HepG2 (cell line): ENCODE results near the gene B3GALT5. TPM values are rescaled to one million over a fixed set of nuclear protein-coding genes. Genes with fewer than 3 reads are reported as not detected.

Experiments used
- ATAC-seq: fragments of 200-7000 bp; cut with Tn5 transposase; 3 replicates; pipeline ENCODE4 v1.9.1; 2020; ENCODE audit warnings: mild to moderate bottlenecking, moderate library complexity
- BruUV-seq: library from RNA; stranded (reverse); fragments of 400-500 nt; replicated peaks from 2 replicates; lab custom pipeline; 2021; lab: Mats Ljungman, UMichigan
- CTCF ChIA-PET: fragments of 300-600 bp; formaldehyde crosslinking; extraction: SDS; loops from one replicate; lab custom pipeline; 2021; ENCODE audit warnings: low total read pairs, inconsistent platforms, low intra/inter-chr PET ratio; lab: Yijun Ruan, JAX
- POLR2A ChIA-PET: fragments of 350-600 bp; sonication (Branson Sonifier 250); formaldehyde crosslinking; loops from one replicate; lab custom pipeline; 2020; ENCODE audit warnings: antibody characterized with exemption, inconsistent platforms; lab: Yijun Ruan, JAX
- DNase-seq: peaks from one replicate; pipeline ENCODE4 v3.0.0-alpha.2; 2015; ENCODE audit warnings: low spot score
- FAIRE-seq: peaks from 3 replicates; lab custom pipeline; 2011; peaks lifted over from hg19 to GRCh38; lab: Jason Lieb, UNC
- H2AFZ ChIP-seq: one replicate; pipeline ENCODE4 v1.6.1; 2011; ENCODE audit warnings: low read length, inconsistent platforms
- H3K27ac ChIP-seq: fragments of 300-600 bp; 3 replicates; pipeline ENCODE4 v1.8.0; 2011; ENCODE audit warnings: mixed run types, mild to moderate bottlenecking, mixed read lengths, low read length, inconsistent platforms; ENCODE audit not compliant: insufficient read depth; ENCODE audit errors: extremely low read length
- H3K27me3 ChIP-seq, 2 experiments: fragments of 200-600 bp in 1 of 2; 2 replicates in 1 of 2; 3 replicates in 1 of 2; pipeline versions ENCODE4 v1.6.0 to v1.8.0; 2011; ENCODE audit warnings: low read length in 2 of 2, mild to moderate bottlenecking in 2 of 2, moderate library complexity in 2 of 2, inconsistent platforms in 1 of 2; ENCODE audit not compliant: insufficient read depth in 2 of 2, control insufficient read depth in 1 of 2
- H3K36me3 ChIP-seq, 2 experiments: fragments of 200-600 bp in 1 of 2; replicated peaks in 1 of 2; 2 replicates in 1 of 2; 3 replicates in 1 of 2; pipeline versions ENCODE4 v1.5.1 to v1.8.0; 2011; ENCODE audit warnings: low read length in 2 of 2, inconsistent platforms in 1 of 2; ENCODE audit not compliant: insufficient read depth in 2 of 2, control insufficient read depth in 1 of 2
- H3K4me1 ChIP-seq: 2 replicates; pipeline ENCODE4 v1.5.1; 2012; ENCODE audit warnings: low read length, inconsistent platforms; ENCODE audit not compliant: insufficient read depth
- H3K4me2 ChIP-seq: 2 replicates; pipeline ENCODE4 v1.6.0; 2011; ENCODE audit warnings: low read depth, low read length, inconsistent platforms
- H3K4me3 ChIP-seq, 3 experiments: fragments of 200-600 bp in 1 of 3; sonication (generic), shearing (Covaris generic) in 1 of 3; replicated peaks in 1 of 3; 2 replicates each; pipeline ENCODE4 v1.5.1; 2011 to 2016; ENCODE audit warnings: low read length in 3 of 3, inconsistent platforms in 2 of 3, low read depth in 2 of 3, mild to moderate bottlenecking in 2 of 3, control low read depth in 1 of 3, mixed read lengths in 1 of 3; ENCODE audit not compliant: insufficient read depth in 1 of 3
- H3K79me2 ChIP-seq: one replicate; pipeline ENCODE4 v1.6.1; 2011; ENCODE audit warnings: low read length, inconsistent platforms; ENCODE audit not compliant: insufficient read depth
- H3K9ac ChIP-seq: 2 replicates; pipeline ENCODE4 v1.6.0; 2011; ENCODE audit warnings: mild to moderate bottlenecking, low read depth, low read length, inconsistent platforms; ENCODE audit not compliant: insufficient read depth
- H3K9me3 ChIP-seq: 2 replicates; pipeline ENCODE4 v1.5.1; 2012; ENCODE audit warnings: mild to moderate bottlenecking, low read length
- H4K20me1 ChIP-seq: 2 replicates; pipeline ENCODE4 v1.6.0; 2011; ENCODE audit warnings: inconsistent platforms, mild to moderate bottlenecking, low read length, moderate library complexity; ENCODE audit not compliant: insufficient read depth
- CREBL2 ChIP-seq: sonication (generic); formaldehyde crosslinking; IDR thresholded peaks from 2 replicates; pipeline ENCODE4 v1.8.1; 2023; ENCODE audit warnings: missing genetic modification reagents, mild to moderate bottlenecking, borderline replicate concordance
- E2F1 ChIP-seq: sonication (generic); formaldehyde crosslinking; IDR thresholded peaks from 2 replicates; pipeline ENCODE4 v1.5.0; 2020; ENCODE audit warnings: missing genetic modification reagents
- FOSL1 ChIP-seq: sonication (generic); formaldehyde crosslinking; IDR thresholded peaks from 2 replicates; pipeline ENCODE4 v1.9.0; 2021; ENCODE audit warnings: missing genetic modification reagents, borderline replicate concordance
- GRHL1 ChIP-seq: sonication (generic); formaldehyde crosslinking; conservative IDR thresholded peaks from 2 replicates; pipeline ENCODE4 v1.8.0; 2022; ENCODE audit warnings: missing genetic modification reagents
- KMT2B ChIP-seq: IDR thresholded peaks from 2 replicates; pipeline ENCODE4 v1.6.1; 2016; ENCODE audit warnings: missing genetic modification reagents, missing compliant biosample characterization
- MTA1 ChIP-seq: sonication (generic); formaldehyde crosslinking; IDR thresholded peaks from 2 replicates; pipeline ENCODE4 v1.4.0; 2020; ENCODE audit warnings: missing genetic modification reagents, mild to moderate bottlenecking, borderline replicate concordance
- MXD4 ChIP-seq: IDR thresholded peaks from 2 replicates; pipeline ENCODE4 v1.6.1; 2016; ENCODE audit warnings: mild to moderate bottlenecking, missing biosample characterization, missing genetic modification reagents
- PAWR ChIP-seq: sonication (generic); formaldehyde crosslinking; IDR thresholded peaks from 2 replicates; pipeline ENCODE4 v1.4.0; 2020; ENCODE audit warnings: missing genetic modification reagents, mild to moderate bottlenecking, borderline replicate concordance
- PBX3 ChIP-seq: sonication (generic); formaldehyde crosslinking; IDR thresholded peaks from 2 replicates; pipeline ENCODE4 v1.8.1; 2023; ENCODE audit warnings: missing genetic modification reagents, inconsistent platforms, borderline replicate concordance
- PHF8 ChIP-seq: sonication (generic); formaldehyde crosslinking; IDR thresholded peaks from 2 replicates; pipeline ENCODE4 v1.5.0; 2020; ENCODE audit warnings: missing genetic modification reagents
- RBM39 ChIP-seq: fragments of 200-400 bp; formaldehyde crosslinking; IDR thresholded peaks from one replicate; pipeline ENCODE4 v1.6.1; 2018; ENCODE audit warnings: antibody characterized with exemption, mild to moderate bottlenecking, low read depth, low read length; ENCODE audit not compliant: poor library complexity, severe bottlenecking
- SMYD3 ChIP-seq: sonication (generic); formaldehyde crosslinking; IDR thresholded peaks from 2 replicates; pipeline ENCODE4 v1.8.1; 2023; ENCODE audit warnings: mild to moderate bottlenecking, missing genetic modification reagents
- STAT5B ChIP-seq: sonication (generic); formaldehyde crosslinking; IDR thresholded peaks from 2 replicates; pipeline ENCODE4 v1.4.0; 2020; ENCODE audit warnings: missing genetic modification reagents
- TRIM22 ChIP-seq: fragments of 450-650 bp; IDR thresholded peaks from 2 replicates; pipeline ENCODE4 v1.6.1; 2017
- U2AF1 ChIP-seq: fragments of 200-400 bp; formaldehyde crosslinking; optimal IDR thresholded peaks from 2 replicates; pipeline ENCODE3; 2017; ENCODE audit warnings: mild to moderate bottlenecking, low read depth, low read length
- ZBTB21 ChIP-seq: sonication (generic); formaldehyde crosslinking; IDR thresholded peaks from 2 replicates; pipeline ENCODE4 v1.4.0; 2020; ENCODE audit warnings: missing genetic modification reagents
- ZNF512 ChIP-seq: sonication (generic); formaldehyde crosslinking; IDR thresholded peaks from 2 replicates; pipeline ENCODE4 v1.4.0; 2020; ENCODE audit warnings: mild to moderate bottlenecking, missing genetic modification reagents
- ZNF615 ChIP-seq: sonication (generic); formaldehyde crosslinking; IDR thresholded peaks from 2 replicates; pipeline ENCODE4 v1.5.0; 2020; ENCODE audit warnings: mild to moderate bottlenecking, missing genetic modification reagents, borderline replicate concordance
- ZNF841 ChIP-seq: sonication (generic); formaldehyde crosslinking; IDR thresholded peaks from 2 replicates; pipeline ENCODE4 v1.8.1; 2023; ENCODE audit warnings: missing genetic modification reagents, borderline replicate concordance
- WGBS: methylation state at CpG from one replicate; pipeline ENCODE4 v1.1.6; 2017; ENCODE audit warnings: low lambda C conversion rate; 5-methylcytosine and 5-hydroxymethylcytosine counted together
- in situ Hi-C: cut with HindIII; loops from 2 replicates; pipeline ENCODE4 v1.10.0; 2017; ENCODE audit warnings: low pct_unique_long_range_greater_than_20kb; ENCODE audit not compliant: extremely low pct_ligation_motif_present
- intact Hi-C: fragments of 100-400 bp; cut with micrococcal nuclease; formaldehyde crosslinking; loops from one replicate; pipeline ENCODE4 v1.10.0; 2022; ENCODE audit not compliant: unreplicated experiment
- polyA plus RNA-seq, 8 experiments: library from polyadenylated mRNA; depleted of rRNA in 3 of 8; stranded (reverse) in 7 of 8; unstranded in 1 of 8; fragments of >200 nt; fragmentation: Illumina TruSeq in 4 of 8; extraction: Trizol in 4 of 8; gene quantifications; 2 replicates each; pipeline versions ENCODE4 v1.2.1 to v1.2.3, GENCODE V29; 2011 to 2016; ENCODE audit warnings: low read depth in 4 of 8, missing spikeins in 1 of 8, mixed read lengths in 1 of 8; ENCODE audit not compliant: insufficient read depth in 1 of 8
- total RNA-seq, 5 experiments: library from RNA; depleted of rRNA; stranded (reverse); fragments of >200 nt; fragmentation: Illumina TruSeq; extraction: Trizol; gene quantifications; 2 replicates each; pipeline ENCODE4 v1.2.3, GENCODE V29; 2016; ENCODE audit warnings: low read depth in 1 of 5

The B3GALT5 gene
- total and polyA plus RNA-seq, 2 of the 13 experiments (the other 11 are each of a cell fraction or from before 2014, with no cell fraction given), result 0.02 to 0.03 TPM

- Histone ChIP-seq H3K9ac (no peak overlapping the region), H2AFZ (no peak overlapping the region), H3K79me2 (no peaks in the 10 kb centered on the region), H3K36me3 (no peaks in the 10 kb centered on the region), H3K27ac (no peak overlapping the region), H3K4me3 (no peak overlapping the region), H3K4me1 (no peaks in the 10 kb centered on the region), H3K27me3 (no peaks in the 10 kb centered on the region), H3K4me2 (no peak overlapping the region), H4K20me1 (no peaks in the 10 kb centered on the region), H3K9me3 (no peaks in the 10 kb centered on the region; the same call in 1 of the 2 replicates)
- no TSS peak for BruUV-seq
- WGBS, result 2% methylated on average over 2 of the region's 2 CpGs
- ChIA-PET POLR2A (no interaction called here), CTCF (no interaction called here)
- FAIRE-seq, result no peak
- no peak for DNase-seq
- TF ChIP-seq CREBL2 (CRISPR knock-in tag) (no peak), ZNF615 (CRISPR knock-in tag) (no peak), ZNF841 (CRISPR knock-in tag) (no peak), PHF8 (no peak), STAT5B (CRISPR knock-in tag) (no peak), GRHL1 (CRISPR knock-in tag) (no peak), FOSL1 (CRISPR knock-in tag) (no peak), ZBTB21 (CRISPR knock-in tag) (no peak), MTA1 (no peak), SMYD3 (no peak), RBM39 (no peak), MXD4 (no peak), TRIM22 (no peak), E2F1 (CRISPR knock-in tag) (no peak), KMT2B (no peak), PBX3 (CRISPR knock-in tag) (no peak), PAWR (CRISPR knock-in tag) (no peak), U2AF1 (no peak), ZNF512 (CRISPR knock-in tag) (no peak)
- intact Hi-C loops, result no loop called here
- in situ Hi-C loops, result no loop called here
- ATAC-seq, result no peak
These were observed 87.6 kb downstream of the B3GALT5 start for GRCh38 chr21:39700318-39700717.
